Measurements from ENCODE around the gene VAPB. TPM values are rescaled to one million over a fixed set of nuclear protein-coding genes. Genes with fewer than 3 reads are reported as not detected.

VAPB gene
- total RNA-seq, 4 donors from 2014 or later = 20.4 to 28.0 (median 23.6) TPM

- no peak for DNase-seq (ENCODE audit: low spot score in 2 of 2)
- H3K27ac ChIP-seq = no peak overlapping the region
- H3K9me3 ChIP-seq = no peaks in the 10 kb centered on the region
- no peak for TF ChIP-seq CTCF (IDR thresholded peaks at IDR 0.05)
- TF ChIP-seq EP300 (IDR thresholded peaks at IDR 0.05) = no peak
- TF ChIP-seq POLR2A (IDR thresholded peaks at IDR 0.05) = no peak
- H3K4me1 ChIP-seq = peaks cover 0 to 65% (median 20%) of the 10 kb centered on the region in 4 donors
- WGBS, 2 donors = 62 to 64% methylated on average over 3 of the region's 3 CpGs
- no peaks in the 10 kb centered on the region for H3K36me3 ChIP-seq
- no peaks in the 10 kb centered on the region for H3K27me3 ChIP-seq
- H3K4me3 ChIP-seq = no peak overlapping the region
Observed at GRCh38 chr20:58393299-58393698, 4.3 kb downstream of the VAPB start.

- H3K27ac ChIP-seq = no peak overlapping the region
- 79 to 82% methylated on average over 4 of the region's 4 CpGs for WGBS, 2 donors
Observed at GRCh38 chr20:58394801-58395200, 5.8 kb downstream of the VAPB start.

GRCh38 chr20:58395604-58396003 is 6.6 kb downstream of the VAPB start:
- H3K4me3 ChIP-seq = no peak overlapping the region
- 77 to 78% methylated on average over 3 of the region's 3 CpGs for WGBS, 2 donors
- H3K27me3 ChIP-seq = no peaks in the 10 kb centered on the region
- no peak for DNase-seq (ENCODE audit: low spot score in 2 of 2)
- no peaks in the 10 kb centered on the region for H3K9me3 ChIP-seq
- TF ChIP-seq POLR2A (IDR thresholded peaks at IDR 0.05) = no peak
- TF ChIP-seq EP300 (IDR thresholded peaks at IDR 0.05) = no peak
- TF ChIP-seq CTCF (IDR thresholded peaks at IDR 0.05) = no peak
- peaks cover 0 to 75% (median 14%) of the 10 kb centered on the region in 4 donors for H3K4me1 ChIP-seq
- H3K36me3 ChIP-seq = no peaks in the 10 kb centered on the region
- H3K27ac ChIP-seq = no peak overlapping the region

More at GRCh38 chr20:58394801-58395200, 5.8 kb downstream of the VAPB start:
- Histone ChIP-seq H3K27me3 (no peaks in the 10 kb centered on the region), H3K4me3 (no peak overlapping the region), H3K4me1 (peaks cover 0 to 75% (median 20%) of the 10 kb centered on the region in 4 donors), H3K9me3 (no peaks in the 10 kb centered on the region), H3K36me3 (no peaks in the 10 kb centered on the region)
- TF ChIP-seq CTCF (IDR thresholded peaks at IDR 0.05) (no peak), EP300 (IDR thresholded peaks at IDR 0.05) (no peak)
- no peak for DNase-seq (ENCODE audit: low spot score in 2 of 2)

GRCh38 chr20:58397429-58397828 is 8.4 kb downstream of the VAPB start:
- H3K4me1 ChIP-seq = peaks cover 0 to 67% (median 6%) of the 10 kb centered on the region in 4 donors
- WGBS, 2 donors = 94 to 95% methylated on average over 6 of the region's 6 CpGs

GRCh38 chr20:58398254-58398653 is 9.2 kb downstream of the VAPB start:
- WGBS, 2 donors = 72 to 81% methylated on average over 5 of the region's 5 CpGs
- H3K27me3 ChIP-seq = no peaks in the 10 kb centered on the region
- peaks cover 0 to 62% (median 13%) of the 10 kb centered on the region in 4 donors for H3K4me1 ChIP-seq

More at GRCh38 chr20:58397429-58397828, 8.4 kb downstream of the VAPB start:
- Histone ChIP-seq H3K27ac (no peak overlapping the region), H3K36me3 (no peaks in the 10 kb centered on the region), H3K9me3 (no peaks in the 10 kb centered on the region), H3K4me3 (no peak overlapping the region), H3K27me3 (no peaks in the 10 kb centered on the region)
- DNase-seq (ENCODE audit: low spot score in 2 of 2) = no peak
- TF ChIP-seq POLR2A (IDR thresholded peaks at IDR 0.05) (no peak), EP300 (IDR thresholded peaks at IDR 0.05) (no peak), CTCF (IDR thresholded peaks at IDR 0.05) (no peak)

More at GRCh38 chr20:58398254-58398653, 9.2 kb downstream of the VAPB start:
- no peaks in the 10 kb centered on the region for H3K9me3 ChIP-seq
- no peaks in the 10 kb centered on the region for H3K36me3 ChIP-seq
- H3K27ac ChIP-seq = no peak overlapping the region
- DNase-seq (ENCODE audit: low spot score in 2 of 2) = peak in 1 of 2 donors; percentile 1
- H3K4me3 ChIP-seq = no peak overlapping the region
- TF ChIP-seq POLR2A (IDR thresholded peaks at IDR 0.05) (no peak), EP300 (IDR thresholded peaks at IDR 0.05) (no peak), CTCF (IDR thresholded peaks at IDR 0.05) (no peak)
